Osteoblast (primary cell): ENCODE measurements around the gene ZNF641. TPM values are rescaled to one million over a fixed set of nuclear protein-coding genes. Genes with fewer than 3 reads are reported as not detected.

Experiments
- DNase-seq: peaks from one replicate; pipeline ENCODE4 v3.0.0; 2011; ENCODE audit warnings: low spot score, mixed read lengths; ENCODE audit not compliant: insufficient read length; ENCODE audit errors: missing footprints
- H2AFZ ChIP-seq: 2 replicates; pipeline ENCODE4 v1.6.0; 2011; ENCODE audit warnings: mild to moderate bottlenecking, low read length
- H3K27ac ChIP-seq: 2 replicates; pipeline ENCODE4 v1.5.1; 2011; ENCODE audit warnings: mild to moderate bottlenecking, low read depth, low read length, moderate library complexity
- H3K27me3 ChIP-seq: 2 replicates; pipeline ENCODE4 v1.6.0; 2012; ENCODE audit warnings: mild to moderate bottlenecking, control low read depth, inconsistent platforms, low read length, moderate library complexity; ENCODE audit not compliant: insufficient read depth
- H3K36me3 ChIP-seq: 2 replicates; pipeline ENCODE4 v1.5.1; 2011; ENCODE audit warnings: mild to moderate bottlenecking, low read length, control low read depth, moderate library complexity; ENCODE audit not compliant: insufficient read depth
- H3K4me1 ChIP-seq: 2 replicates; pipeline ENCODE4 v1.5.1; 2011; ENCODE audit warnings: mild to moderate bottlenecking, low read length, control low read depth, moderate library complexity; ENCODE audit not compliant: insufficient read depth
- H3K4me2 ChIP-seq: 2 replicates; pipeline ENCODE4 v1.6.0; 2011; ENCODE audit warnings: mild to moderate bottlenecking, low read length; ENCODE audit not compliant: insufficient read depth
- H3K4me3 ChIP-seq: fragments of 200-600 bp; sonication (generic); 3 replicates; pipeline ENCODE4 v1.5.1; 2012; ENCODE audit warnings: mild to moderate bottlenecking, low read length, inconsistent platforms; ENCODE audit not compliant: insufficient read depth
- H3K79me2 ChIP-seq: 2 replicates; pipeline ENCODE4 v1.6.0; 2012; ENCODE audit warnings: mild to moderate bottlenecking, low read length, control low read depth, inconsistent platforms; ENCODE audit not compliant: insufficient read depth
- H3K9me3 ChIP-seq: 2 replicates; pipeline ENCODE4 v1.5.1; 2011; ENCODE audit warnings: low read depth, low read length, control low read depth
- H4K20me1 ChIP-seq: 2 replicates; pipeline ENCODE4 v1.6.0; 2012; ENCODE audit warnings: mild to moderate bottlenecking, low read length, control low read depth; ENCODE audit not compliant: insufficient read depth
- total RNA-seq: library from RNA; depleted of rRNA; stranded (reverse); fragments of >200 nt; gene quantifications from 2 replicates; pipeline ENCODE4 v1.2.3, GENCODE V29; 2012
- TF ChIP-seq, protein P1 (sequence below): IDR thresholded peaks from 2 replicates; pipeline ENCODE4 v1.5.1; 2011; ENCODE audit warnings: mild to moderate bottlenecking, low read depth, low read length, moderate library complexity; ENCODE audit errors: extremely low read depth

The ZNF641 gene
- total RNA-seq: 14.1 and 19.2 TPM in 2 replicates

DNA sequence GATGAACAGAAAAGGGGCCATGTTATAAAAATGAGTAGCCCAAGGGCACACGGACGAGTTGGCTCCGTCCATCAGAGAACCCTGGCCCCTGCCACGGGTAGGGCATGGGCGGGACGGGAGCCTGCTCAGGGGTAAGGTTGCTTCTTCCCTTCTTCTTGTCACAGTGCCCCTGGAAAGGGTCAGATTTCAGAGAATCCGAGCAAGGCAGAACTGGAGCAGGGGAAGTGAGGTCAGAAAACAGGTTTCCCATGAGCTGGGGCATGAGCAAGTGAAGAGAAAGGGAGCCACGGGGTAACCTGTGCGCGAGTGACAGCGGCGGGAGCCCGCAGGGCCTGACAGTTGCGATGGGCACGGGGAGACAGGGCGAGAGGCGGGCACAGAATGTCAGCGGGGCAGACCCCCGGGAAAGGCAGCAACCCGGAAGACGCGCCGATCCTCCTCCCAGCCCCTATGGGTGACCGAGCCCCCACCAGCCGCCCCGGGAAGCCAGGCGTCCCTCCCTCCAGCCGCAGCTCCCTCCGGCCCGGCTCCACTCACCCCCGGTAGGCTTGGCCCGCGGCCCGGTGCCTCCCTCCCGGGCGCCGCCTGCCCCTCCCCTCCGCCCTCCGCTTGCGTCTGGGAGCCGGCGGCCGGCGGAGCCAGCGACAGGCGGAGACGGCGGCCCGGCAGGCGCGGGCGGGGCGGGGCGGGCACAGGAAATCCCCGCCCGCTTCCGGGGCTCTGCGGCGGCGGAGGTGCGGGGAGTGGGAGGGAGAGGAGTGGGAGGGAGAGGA is at the start of gene ZNF641:
ZNF641 (minus strand) TSS at position 671 of the 773 bp plus-strand sequence. CDS start 2,829 bp downstream, outside the sequence.
- Histone ChIP-seq H3K27ac (peak within 1 kb of the TSS; percentile 56), H3K9me3 (no peaks in the 10 kb centered on the region), H3K27me3 (no peaks in the 10 kb centered on the region), H4K20me1 (no peaks in the 10 kb centered on the region), H2AFZ (peak within 1 kb of the TSS; percentile 96), H3K4me2 (peak within 1 kb of the TSS; percentile 90), H3K4me3 (peak within 1 kb of the TSS; percentile 73), H3K79me2 (no peaks in the 10 kb centered on the region), H3K4me1 (peaks cover 16% of the 10 kb centered on the region), H3K36me3 (peaks cover 12% of the 10 kb centered on the region)
- peak; percentile 87 for DNase-seq
- TF ChIP-seq, protein P1, sequence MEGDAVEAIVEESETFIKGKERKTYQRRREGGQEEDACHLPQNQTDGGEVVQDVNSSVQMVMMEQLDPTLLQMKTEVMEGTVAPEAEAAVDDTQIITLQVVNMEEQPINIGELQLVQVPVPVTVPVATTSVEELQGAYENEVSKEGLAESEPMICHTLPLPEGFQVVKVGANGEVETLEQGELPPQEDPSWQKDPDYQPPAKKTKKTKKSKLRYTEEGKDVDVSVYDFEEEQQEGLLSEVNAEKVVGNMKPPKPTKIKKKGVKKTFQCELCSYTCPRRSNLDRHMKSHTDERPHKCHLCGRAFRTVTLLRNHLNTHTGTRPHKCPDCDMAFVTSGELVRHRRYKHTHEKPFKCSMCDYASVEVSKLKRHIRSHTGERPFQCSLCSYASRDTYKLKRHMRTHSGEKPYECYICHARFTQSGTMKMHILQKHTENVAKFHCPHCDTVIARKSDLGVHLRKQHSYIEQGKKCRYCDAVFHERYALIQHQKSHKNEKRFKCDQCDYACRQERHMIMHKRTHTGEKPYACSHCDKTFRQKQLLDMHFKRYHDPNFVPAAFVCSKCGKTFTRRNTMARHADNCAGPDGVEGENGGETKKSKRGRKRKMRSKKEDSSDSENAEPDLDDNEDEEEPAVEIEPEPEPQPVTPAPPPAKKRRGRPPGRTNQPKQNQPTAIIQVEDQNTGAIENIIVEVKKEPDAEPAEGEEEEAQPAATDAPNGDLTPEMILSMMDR: no peak

DNA sequence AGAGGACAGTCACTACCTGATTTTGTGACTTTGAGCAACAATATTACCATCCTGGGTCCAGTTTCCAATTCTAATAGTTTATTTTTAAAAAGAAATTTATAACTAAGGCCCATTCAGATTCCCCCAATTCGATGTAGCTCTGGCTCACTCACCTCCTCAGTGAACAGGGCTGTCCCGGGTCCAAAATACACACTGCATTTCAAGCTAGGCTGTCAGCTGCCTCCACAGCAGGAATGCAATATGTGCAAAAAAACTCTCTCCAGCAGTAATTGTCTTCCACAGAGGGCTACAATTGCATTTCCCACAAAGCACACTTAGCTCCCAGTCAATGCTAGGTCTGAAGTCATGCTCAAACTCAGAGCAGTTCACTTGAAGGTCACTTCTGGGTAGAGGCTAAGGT is 39.3 kb upstream of the ZNF641 start:
- Histone ChIP-seq H3K27me3 (no peaks in the 10 kb centered on the region), H2AFZ (no peak overlapping the region), H3K36me3 (no peaks in the 10 kb centered on the region), H4K20me1 (no peaks in the 10 kb centered on the region), H3K4me3 (no peak overlapping the region), H3K4me1 (no peaks in the 10 kb centered on the region), H3K9me3 (no peaks in the 10 kb centered on the region), H3K4me2 (no peak overlapping the region), H3K79me2 (no peaks in the 10 kb centered on the region), H3K27ac (no peak overlapping the region)
- DNase-seq: no peak
- TF ChIP-seq, protein P1: no peak

DNA sequence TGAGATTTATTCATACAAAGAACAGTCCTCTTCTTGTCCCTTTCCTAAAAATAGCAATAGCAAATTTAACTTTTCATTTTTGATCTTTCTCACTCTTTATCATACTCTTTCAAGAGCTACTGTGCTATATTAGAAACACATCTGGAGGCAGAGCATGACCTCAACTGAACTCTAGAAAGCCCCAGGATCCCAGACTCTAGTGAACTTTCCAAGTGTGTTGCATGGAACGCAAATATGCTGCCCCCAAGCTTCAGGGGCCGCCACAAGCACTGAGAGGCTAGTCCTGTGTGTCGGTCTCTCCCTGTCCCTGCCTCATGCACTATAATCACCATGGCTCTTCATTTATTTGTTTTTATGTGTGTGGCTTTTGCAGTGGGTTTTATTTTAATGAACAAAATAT is 38.7 kb upstream of the ZNF641 start:
- H3K27me3 ChIP-seq: no peaks in the 10 kb centered on the region
- H3K9me3 ChIP-seq: no peaks in the 10 kb centered on the region
- H3K4me2 ChIP-seq: no peak overlapping the region
- H3K4me3 ChIP-seq: no peak overlapping the region
- H3K36me3 ChIP-seq: no peaks in the 10 kb centered on the region
- no peaks in the 10 kb centered on the region for H4K20me1 ChIP-seq
- H2AFZ ChIP-seq: no peak overlapping the region
- TF ChIP-seq, protein P1: no peak
- no peaks in the 10 kb centered on the region for H3K79me2 ChIP-seq
- H3K4me1 ChIP-seq: no peaks in the 10 kb centered on the region
- no peak for DNase-seq
- no peak overlapping the region for H3K27ac ChIP-seq

DNA sequence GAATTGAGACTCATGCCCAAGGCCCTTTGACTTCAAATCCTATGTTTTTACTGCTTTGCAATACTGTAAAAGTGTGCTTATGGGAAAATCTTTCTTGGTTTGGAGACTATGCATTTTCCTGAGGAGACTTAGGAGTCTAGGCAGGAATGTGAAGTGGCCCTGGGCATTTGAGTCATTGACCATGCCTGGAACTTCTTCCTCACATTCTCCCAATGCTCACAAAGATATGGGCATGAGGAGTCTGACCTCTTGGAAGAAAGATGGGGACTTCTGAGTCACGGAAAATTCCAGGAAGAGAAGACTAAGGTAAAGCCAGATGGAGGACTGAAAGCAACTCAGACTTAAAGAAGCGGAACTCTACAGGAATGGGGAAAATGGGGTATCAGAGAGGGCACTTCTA is 38.2 kb upstream of the ZNF641 start:
- H3K79me2 ChIP-seq: no peaks in the 10 kb centered on the region
- H3K27me3 ChIP-seq: no peaks in the 10 kb centered on the region
- DNase-seq: no peak
- H3K4me3 ChIP-seq: no peak overlapping the region
- H2AFZ ChIP-seq: no peak overlapping the region
- no peaks in the 10 kb centered on the region for H3K36me3 ChIP-seq
- no peak overlapping the region for H3K27ac ChIP-seq
- TF ChIP-seq, protein P1: no peak
- H4K20me1 ChIP-seq: no peaks in the 10 kb centered on the region
- H3K4me2 ChIP-seq: no peak overlapping the region
- H3K9me3 ChIP-seq: no peaks in the 10 kb centered on the region
- no peaks in the 10 kb centered on the region for H3K4me1 ChIP-seq
